ENCODE data around the gene FBP2. TPM values are rescaled to one million over a fixed set of nuclear protein-coding genes. Genes with fewer than 3 reads are reported as not detected.

FBP2 gene
- total and polyA plus RNA-seq, 2 of the 8 experiments (the other 6 are each of a cell fraction or from before 2014, with no cell fraction given): not detected

DNA sequence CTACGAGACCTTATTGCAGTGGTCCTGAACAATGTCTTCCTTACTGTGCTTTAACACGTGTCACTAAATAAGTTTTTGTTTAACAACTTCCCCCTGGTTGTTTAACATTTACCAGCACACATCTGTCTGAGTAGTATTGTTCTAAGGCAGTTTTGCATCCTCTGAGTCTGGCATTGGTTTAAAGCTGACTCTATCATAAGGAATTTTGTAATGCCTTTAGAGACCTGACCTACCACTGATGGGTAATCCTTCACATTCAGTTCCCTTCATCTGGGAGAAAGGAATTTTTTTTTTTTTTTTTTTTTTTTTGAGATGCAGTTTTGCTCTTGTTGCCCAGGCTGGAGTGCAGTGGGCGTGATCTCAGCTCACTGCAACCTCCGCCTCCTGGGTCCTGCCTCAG, 58.7 kb downstream of the FBP2 start:
- Histone ChIP-seq H3K23me2 (ENCODE audit: low read depth, low read length) (no peaks in the 10 kb centered on the region), H3K9ac (replicated peaks in 1 of 4; ENCODE audit: extremely low read depth in 1 of 4, low read depth in 3 of 4, low read length in 3 of 4) (no peak overlapping the region), H2BK20ac (ENCODE audit: low read length) (no peak overlapping the region), H2AK5ac (ENCODE audit: low read depth, low read length) (no peak overlapping the region), H2BK15ac (ENCODE audit: low read length) (no peak overlapping the region), H3K27ac (ENCODE audit: low read depth, low read length) (no peak overlapping the region), H3K4me2 (ENCODE audit: insufficient read depth in 1 of 2, low read depth in 2 of 2, low read length in 2 of 2) (no peak overlapping the region), H3K79me2 (ENCODE audit: control insufficient read depth in 1 of 2, insufficient read depth in 2 of 2, low read length in 2 of 2) (no peaks in the 10 kb centered on the region; a peak in 1 of 4 replicates), H3K4ac (replicated peaks; ENCODE audit: insufficient read length, low read depth, low read length) (no peak overlapping the region), H2BK12ac (ENCODE audit: low read depth, low read length) (no peak overlapping the region), H2AFZ (ENCODE audit: low read length) (no peak overlapping the region), H3K79me1 (ENCODE audit: low read depth, low read length) (no peaks in the 10 kb centered on the region), H4K20me1 (replicated peaks in 1 of 2; ENCODE audit: control insufficient read depth in 1 of 2, insufficient read depth in 2 of 2, low read length in 2 of 2) (no peaks in the 10 kb centered on the region), H3K4me1 (replicated peaks in 1 of 4; ENCODE audit: control insufficient read depth in 3 of 4, insufficient read depth in 4 of 4, low read length in 3 of 4) (no peaks in the 10 kb centered on the region), H2BK120ac (replicated peaks; ENCODE audit: low read depth, low read length) (no peak overlapping the region), H3K18ac (ENCODE audit: extremely low read depth, low read length) (no peak overlapping the region), H3K56ac (replicated peaks; ENCODE audit: insufficient read length, low read depth, low read length) (no peak overlapping the region), H4K5ac (ENCODE audit: insufficient read length, low read depth, low read length) (no peak overlapping the region), H3K14ac (ENCODE audit: insufficient read length) (no peak overlapping the region), H3K36me3 (ENCODE audit: control insufficient read depth in 2 of 4, insufficient read depth in 4 of 4, low read length in 3 of 4) (no peaks in the 10 kb centered on the region), H3K27me3 (replicated peaks in 1 of 4; ENCODE audit: control insufficient read depth in 3 of 4, extremely low read depth in 1 of 4, insufficient read depth in 3 of 4, low read length in 3 of 4) (no peaks in the 10 kb centered on the region), H4K91ac (replicated peaks; ENCODE audit: insufficient read length, low read length) (no peak overlapping the region), H3K4me3 (ENCODE audit: extremely low read depth in 1 of 4, insufficient read depth in 2 of 4, low read depth in 3 of 4, low read length in 4 of 4) (no peak overlapping the region), H3K9me3 (ENCODE audit: insufficient read depth in 2 of 2, low read depth in 1 of 2, low read length in 1 of 2) (no peaks in the 10 kb centered on the region), H2BK5ac (ENCODE audit: low read depth, low read length) (no peak overlapping the region), H4K8ac (ENCODE audit: extremely low read depth, insufficient read depth, low read length) (peak overlapping the region; percentile 12; the same call in 1 of the 2 replicates), H3K23ac (ENCODE audit: insufficient read length) (no peak overlapping the region)
- 89% methylated on average over 4 of the region's 4 CpGs; no CpG with 5 or more reads in 1 of the 2 experiments for WGBS, 2 experiments (ENCODE audit: extremely low coverage in 1 of 2, insufficient coverage in 1 of 2, insufficient read length in 1 of 2, insufficient replicate concordance in 2 of 2, low coverage in 1 of 2, low lambda C conversion rate in 2 of 2, missing lambda C conversion rate in 1 of 2)
- FAIRE-seq (no peak), DNase-seq (ENCODE audit: low read depth in 1 of 2, low spot score in 2 of 2) (no peak)
- POLR2A ChIA-PET (ENCODE audit: partially characterized antibody): no interaction called here
- CTCF ChIA-PET (ENCODE audit: partially characterized antibody): no interaction called here
- TF ChIP-seq POU5F1 (IDR thresholded peaks at IDR 0.05; ENCODE audit: low read depth, low read length) (no peak), SRF (IDR thresholded peaks at IDR 0.05; ENCODE audit: low read depth, low read length) (no peak), CBX8 (IDR thresholded peaks at IDR 0.05; ENCODE audit: borderline replicate concordance, low read depth, low read length) (no peak), RAD21 (IDR thresholded peaks at IDR 0.05 in 1 of 2, conservative IDR thresholded peaks at IDR 0.05 in 1 of 2; ENCODE audit: low read depth in 2 of 2, low read length in 2 of 2) (no peak), ASH2L (IDR thresholded peaks at IDR 0.05; ENCODE audit: low read length) (no peak), CHD1 (IDR thresholded peaks at IDR 0.05; ENCODE audit: low read depth, low read length) (no peak), RNF2 (IDR thresholded peaks at IDR 0.05; ENCODE audit: borderline replicate concordance, low read depth, low read length, missing control alignments, poor library complexity, severe bottlenecking) (no peak), SP1 (IDR thresholded peaks at IDR 0.05; ENCODE audit: low read depth, low read length) (no peak)
- TF ChIP-seq, protein P1, sequence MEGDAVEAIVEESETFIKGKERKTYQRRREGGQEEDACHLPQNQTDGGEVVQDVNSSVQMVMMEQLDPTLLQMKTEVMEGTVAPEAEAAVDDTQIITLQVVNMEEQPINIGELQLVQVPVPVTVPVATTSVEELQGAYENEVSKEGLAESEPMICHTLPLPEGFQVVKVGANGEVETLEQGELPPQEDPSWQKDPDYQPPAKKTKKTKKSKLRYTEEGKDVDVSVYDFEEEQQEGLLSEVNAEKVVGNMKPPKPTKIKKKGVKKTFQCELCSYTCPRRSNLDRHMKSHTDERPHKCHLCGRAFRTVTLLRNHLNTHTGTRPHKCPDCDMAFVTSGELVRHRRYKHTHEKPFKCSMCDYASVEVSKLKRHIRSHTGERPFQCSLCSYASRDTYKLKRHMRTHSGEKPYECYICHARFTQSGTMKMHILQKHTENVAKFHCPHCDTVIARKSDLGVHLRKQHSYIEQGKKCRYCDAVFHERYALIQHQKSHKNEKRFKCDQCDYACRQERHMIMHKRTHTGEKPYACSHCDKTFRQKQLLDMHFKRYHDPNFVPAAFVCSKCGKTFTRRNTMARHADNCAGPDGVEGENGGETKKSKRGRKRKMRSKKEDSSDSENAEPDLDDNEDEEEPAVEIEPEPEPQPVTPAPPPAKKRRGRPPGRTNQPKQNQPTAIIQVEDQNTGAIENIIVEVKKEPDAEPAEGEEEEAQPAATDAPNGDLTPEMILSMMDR (IDR thresholded peaks at IDR 0.05; ENCODE audit: control extremely low read depth in 1 of 3, insufficient read depth in 1 of 3, low read depth in 1 of 3, low read length in 3 of 3): no peak
- TF ChIP-seq, protein P2, sequence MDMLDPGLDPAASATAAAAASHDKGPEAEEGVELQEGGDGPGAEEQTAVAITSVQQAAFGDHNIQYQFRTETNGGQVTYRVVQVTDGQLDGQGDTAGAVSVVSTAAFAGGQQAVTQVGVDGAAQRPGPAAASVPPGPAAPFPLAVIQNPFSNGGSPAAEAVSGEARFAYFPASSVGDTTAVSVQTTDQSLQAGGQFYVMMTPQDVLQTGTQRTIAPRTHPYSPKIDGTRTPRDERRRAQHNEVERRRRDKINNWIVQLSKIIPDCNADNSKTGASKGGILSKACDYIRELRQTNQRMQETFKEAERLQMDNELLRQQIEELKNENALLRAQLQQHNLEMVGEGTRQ (IDR thresholded peaks at IDR 0.05; ENCODE audit: low read length): no peak

Data from H1 (cell line).